Measurements from ENCODE around the gene KCNAB1.

Gene KCNAB1

GRCh38 chr3:156174229-156174847, 54.0 kb downstream of the KCNAB1 start:
- Histone ChIP-seq H3K4me3 (ENCODE audit: low read depth in 1 of 2, low read length in 1 of 2) (no peak overlapping the region), H3K36me3 (no peaks in the 10 kb centered on the region), H3K9me3 (no peaks in the 10 kb centered on the region), H3K4me1 (ENCODE audit: control insufficient read depth in 1 of 2, insufficient read depth in 1 of 2, low read depth in 1 of 2, low read length in 1 of 2) (no peaks in the 10 kb centered on the region), H3K27ac (no peak overlapping the region), H3K27me3 (no peaks in the 10 kb centered on the region)
- TF ChIP-seq, protein P1, sequence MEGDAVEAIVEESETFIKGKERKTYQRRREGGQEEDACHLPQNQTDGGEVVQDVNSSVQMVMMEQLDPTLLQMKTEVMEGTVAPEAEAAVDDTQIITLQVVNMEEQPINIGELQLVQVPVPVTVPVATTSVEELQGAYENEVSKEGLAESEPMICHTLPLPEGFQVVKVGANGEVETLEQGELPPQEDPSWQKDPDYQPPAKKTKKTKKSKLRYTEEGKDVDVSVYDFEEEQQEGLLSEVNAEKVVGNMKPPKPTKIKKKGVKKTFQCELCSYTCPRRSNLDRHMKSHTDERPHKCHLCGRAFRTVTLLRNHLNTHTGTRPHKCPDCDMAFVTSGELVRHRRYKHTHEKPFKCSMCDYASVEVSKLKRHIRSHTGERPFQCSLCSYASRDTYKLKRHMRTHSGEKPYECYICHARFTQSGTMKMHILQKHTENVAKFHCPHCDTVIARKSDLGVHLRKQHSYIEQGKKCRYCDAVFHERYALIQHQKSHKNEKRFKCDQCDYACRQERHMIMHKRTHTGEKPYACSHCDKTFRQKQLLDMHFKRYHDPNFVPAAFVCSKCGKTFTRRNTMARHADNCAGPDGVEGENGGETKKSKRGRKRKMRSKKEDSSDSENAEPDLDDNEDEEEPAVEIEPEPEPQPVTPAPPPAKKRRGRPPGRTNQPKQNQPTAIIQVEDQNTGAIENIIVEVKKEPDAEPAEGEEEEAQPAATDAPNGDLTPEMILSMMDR (IDR thresholded peaks at IDR 0.05): no peak

- no peaks in the 10 kb centered on the region for H3K9me3 ChIP-seq
- TF ChIP-seq, protein P1 (IDR thresholded peaks at IDR 0.05): no peak
Measured at GRCh38 chr3:156175570-156175969, 55.2 kb downstream of the KCNAB1 start.

GRCh38 chr3:156176048-156176447, 55.7 kb downstream of the KCNAB1 start:
- Histone ChIP-seq H3K4me1 (ENCODE audit: control insufficient read depth in 1 of 2, insufficient read depth in 1 of 2, low read depth in 1 of 2, low read length in 1 of 2) (no peaks in the 10 kb centered on the region), H3K36me3 (no peaks in the 10 kb centered on the region)

More at GRCh38 chr3:156175570-156175969, 55.2 kb downstream of the KCNAB1 start:
- Histone ChIP-seq H3K27me3 (no peaks in the 10 kb centered on the region), H3K4me3 (ENCODE audit: low read depth in 1 of 2, low read length in 1 of 2) (no peak overlapping the region), H3K36me3 (no peaks in the 10 kb centered on the region), H3K4me1 (ENCODE audit: control insufficient read depth in 1 of 2, insufficient read depth in 1 of 2, low read depth in 1 of 2, low read length in 1 of 2) (no peaks in the 10 kb centered on the region), H3K27ac (no peak overlapping the region)

GRCh38 chr3:156176629-156177210, 56.3 kb downstream of the KCNAB1 start:
- Histone ChIP-seq H3K9me3 (no peaks in the 10 kb centered on the region), H3K27ac (no peak overlapping the region), H3K27me3 (no peaks in the 10 kb centered on the region), H3K4me1 (ENCODE audit: control insufficient read depth in 1 of 2, insufficient read depth in 1 of 2, low read depth in 1 of 2, low read length in 1 of 2) (no peaks in the 10 kb centered on the region), H3K4me3 (ENCODE audit: low read depth in 1 of 2, low read length in 1 of 2) (no peak overlapping the region), H3K36me3 (no peaks in the 10 kb centered on the region)
- TF ChIP-seq, protein P1 (IDR thresholded peaks at IDR 0.05): no peak

More at GRCh38 chr3:156176048-156176447, 55.7 kb downstream of the KCNAB1 start:
- no peak overlapping the region for H3K27ac ChIP-seq
- no peak overlapping the region for H3K4me3 ChIP-seq (ENCODE audit: low read depth in 1 of 2, low read length in 1 of 2)
- no peaks in the 10 kb centered on the region for H3K27me3 ChIP-seq
- no peaks in the 10 kb centered on the region for H3K9me3 ChIP-seq
- TF ChIP-seq, protein P1 (IDR thresholded peaks at IDR 0.05): no peak

- Histone ChIP-seq H3K27ac (no peak overlapping the region), H3K4me1 (ENCODE audit: control insufficient read depth in 1 of 2, insufficient read depth in 1 of 2, low read depth in 1 of 2, low read length in 1 of 2) (no peaks in the 10 kb centered on the region), H3K4me3 (ENCODE audit: low read depth in 1 of 2, low read length in 1 of 2) (no peak overlapping the region), H3K27me3 (no peaks in the 10 kb centered on the region), H3K9me3 (no peaks in the 10 kb centered on the region), H3K36me3 (no peaks in the 10 kb centered on the region)
- TF ChIP-seq, protein P1 (IDR thresholded peaks at IDR 0.05): no peak
Measured at GRCh38 chr3:156180077-156180476, 59.7 kb downstream of the KCNAB1 start.

Data from neutrophil (primary cell).